ENCODE data around the gene ZDHHC12.

ZDHHC12 gene

GRCh38 chr9:128723866-128724743 lies at the start of gene ZDHHC12:
Gene ZDHHC12 (minus strand): TSS chr9:128724127. CDS start chr9:128724093, 34 bp downstream.
- DNase-seq, result peak; percentile 97 to 98

GRCh38 chr9:128773049-128773448 lies 49.1 kb upstream of the ZDHHC12 start:
- DNase-seq, result no peak

- peak; percentile 82 to 87 for DNase-seq
Measured at GRCh38 chr9:128771745-128772519, 48.0 kb upstream of the ZDHHC12 start, which contains the start of gene ZER1. Gene ZER1 (minus strand): TSS chr9:128771927. CDS start chr9:128755565, 16,362 bp downstream.

- DNase-seq, result peak; percentile 16 to 37
Measured at GRCh38 chr9:128771094-128771721, 47.3 kb upstream of the ZDHHC12 start.

GRCh38 chr9:128770286-128771030 lies 46.5 kb upstream of the ZDHHC12 start:
- no peak for DNase-seq

- DNase-seq, result peak; percentile 31 to 51
Measured at GRCh38 chr9:128768606-128769005, 44.7 kb upstream of the ZDHHC12 start.

GRCh38 chr9:128765499-128765898 lies 41.6 kb upstream of the ZDHHC12 start:
- DNase-seq, result no peak

GRCh38 chr9:128764361-128764760 lies 40.4 kb upstream of the ZDHHC12 start:
- DNase-seq, result no peak

GRCh38 chr9:128762671-128763449 lies 38.9 kb upstream of the ZDHHC12 start:
- DNase-seq, result no peak

- DNase-seq, result no peak
Measured at GRCh38 chr9:128757602-128758001, 33.7 kb upstream of the ZDHHC12 start.

- DNase-seq, result no peak
Measured at GRCh38 chr9:128753627-128754026, 29.7 kb upstream of the ZDHHC12 start.

GRCh38 chr9:128750926-128751595 lies 27.1 kb upstream of the ZDHHC12 start:
- no peak for DNase-seq

GRCh38 chr9:128747241-128747640 lies 23.3 kb upstream of the ZDHHC12 start:
- no peak for DNase-seq

- DNase-seq, result no peak
Measured at GRCh38 chr9:128743421-128743820, 19.5 kb upstream of the ZDHHC12 start.

- DNase-seq, result no peak
Measured at GRCh38 chr9:128742401-128742800, 18.5 kb upstream of the ZDHHC12 start.

GRCh38 chr9:128735373-128735772 lies 11.4 kb upstream of the ZDHHC12 start:
- no peak for DNase-seq

GRCh38 chr9:128733256-128733655 lies 9.3 kb upstream of the ZDHHC12 start:
- DNase-seq, result peak; percentile 74 to 75

- DNase-seq, result no peak
Measured at GRCh38 chr9:128732576-128732975, 8.6 kb upstream of the ZDHHC12 start.

GRCh38 chr9:128731691-128732090 lies 7.8 kb upstream of the ZDHHC12 start:
- DNase-seq, result no peak

- no peak for DNase-seq
Measured at GRCh38 chr9:128731093-128731492, 7.2 kb upstream of the ZDHHC12 start.

Measured in Kasumi-1 (cell line).